Endothelial cell of umbilical vein (primary cell): Measurements from ENCODE around the gene SPATS1. TPM values are rescaled to one million over a fixed set of nuclear protein-coding genes. Genes with fewer than 3 reads are reported as not detected.

Experiments
- BruUV-seq: library from RNA; stranded (reverse); fragments of 400-500 nt; replicated peaks from 2 replicates; lab custom pipeline; 2021; lab: Mats Ljungman, UMichigan
- CTCF ChIA-PET: fragments of 300-600, 350-600 bp; sonication (Branson Sonifier 250); formaldehyde crosslinking; loops from one replicate; lab custom pipeline; 2021; ENCODE audit warnings: antibody characterized with exemption, inconsistent platforms; lab: Charles Lee
- POLR2A ChIA-PET: fragments of 300-600, 350-600 bp; sonication (Branson Sonifier 250); formaldehyde crosslinking; loops from one replicate; lab custom pipeline; 2021; ENCODE audit warnings: antibody characterized with exemption, inconsistent platforms; lab: Charles Lee
- DNase-seq: peaks from one replicate; pipeline ENCODE4 v3.0.0-alpha.2; 2011; ENCODE audit warnings: low read depth, low spot score
- FAIRE-seq: peaks from 2 replicates; lab custom pipeline; 2011; peaks lifted over from hg19 to GRCh38; lab: Jason Lieb, UNC
- H2AFZ ChIP-seq: 2 replicates; pipeline ENCODE4 v1.6.0; 2012; ENCODE audit warnings: low read depth, low read length, control low read depth, inconsistent platforms
- H3K27ac ChIP-seq: 2 replicates; pipeline ENCODE4 v1.5.1; 2011; ENCODE audit warnings: low read depth, mild to moderate bottlenecking, control low read depth, low read length, moderate library complexity; ENCODE audit not compliant: insufficient read depth
- H3K27me3 ChIP-seq, 2 experiments: 2 replicates each; pipeline versions ENCODE4 v1.6.0 to v1.6.1; 2011; ENCODE audit warnings: low read length in 2 of 2, mixed read lengths in 1 of 2; ENCODE audit not compliant: control insufficient read depth in 2 of 2, insufficient read depth in 2 of 2
- H3K36me3 ChIP-seq, 2 experiments: 2 replicates in 1 of 2; 3 replicates in 1 of 2; pipeline ENCODE4 v1.5.1; 2011; ENCODE audit warnings: low read length in 2 of 2, mild to moderate bottlenecking in 1 of 2, moderate library complexity in 1 of 2; ENCODE audit not compliant: control insufficient read depth in 2 of 2, insufficient read depth in 2 of 2; ENCODE audit errors: extremely low read depth in 1 of 2
- H3K4me1 ChIP-seq: 3 replicates; pipeline ENCODE4 v1.5.1; 2011; ENCODE audit warnings: mild to moderate bottlenecking, low read length; ENCODE audit not compliant: control insufficient read depth, insufficient read depth; ENCODE audit errors: extremely low read depth
- H3K4me2 ChIP-seq: 2 replicates; pipeline ENCODE4 v1.6.1; 2011; ENCODE audit warnings: low read length, control low read depth, mixed read lengths; ENCODE audit not compliant: insufficient read depth
- H3K4me3 ChIP-seq, 3 experiments: fragments of 200-600 bp in 1 of 3; sonication (generic), shearing (Covaris generic) in 1 of 3; replicated peaks in 1 of 3; 2 replicates each; pipeline ENCODE4 v1.5.1; 2011 to 2016; ENCODE audit warnings: control low read depth in 3 of 3, low read length in 3 of 3, mild to moderate bottlenecking in 2 of 3, inconsistent platforms in 1 of 3, low read depth in 1 of 3, moderate library complexity in 1 of 3; ENCODE audit not compliant: insufficient read depth in 1 of 3
- H3K79me2 ChIP-seq: 2 replicates; pipeline ENCODE4 v1.6.0; 2012; ENCODE audit warnings: low read length, inconsistent platforms; ENCODE audit not compliant: control insufficient read depth, insufficient read depth
- H3K9ac ChIP-seq: replicated peaks from 2 replicates; pipeline ENCODE3; 2011; ENCODE audit warnings: low read length, control low read depth; ENCODE audit not compliant: insufficient read depth; ENCODE audit errors: extremely low read depth
- H3K9me1 ChIP-seq: replicated peaks from 3 replicates; pipeline ENCODE4 v1.6.0; 2011; ENCODE audit warnings: mild to moderate bottlenecking, low read length; ENCODE audit not compliant: control insufficient read depth, insufficient read depth; ENCODE audit errors: extremely low read depth
- H3K9me3 ChIP-seq: replicated peaks from 2 replicates; pipeline ENCODE4 v1.5.1; 2012; ENCODE audit warnings: low read length, inconsistent platforms; ENCODE audit not compliant: control insufficient read depth, insufficient read depth
- H4K20me1 ChIP-seq: replicated peaks from 2 replicates; pipeline ENCODE3; 2011; ENCODE audit warnings: mild to moderate bottlenecking, low read length; ENCODE audit not compliant: control insufficient read depth, insufficient read depth; ENCODE audit errors: extremely low read depth
- CTCF ChIP-seq, 2 donors: IDR thresholded peaks; 1 replicate in 1 of 2; 2 replicates in 1 of 2; pipeline ENCODE4 v1.5.1; 2011; ENCODE audit warnings: low read length in 2 of 2, mild to moderate bottlenecking in 2 of 2, moderate library complexity in 2 of 2, control low read depth in 1 of 2, inconsistent platforms in 1 of 2, low read depth in 1 of 2; ENCODE audit not compliant: insufficient read depth in 1 of 2; ENCODE audit errors: extremely low read depth in 1 of 2
- EZH2 ChIP-seq: IDR thresholded peaks from 2 replicates; pipeline ENCODE4 v1.6.1; 2012; ENCODE audit warnings: borderline replicate concordance, low read depth, mild to moderate bottlenecking, moderate library complexity, low read length, inconsistent platforms; ENCODE audit not compliant: severe bottlenecking
- FOS ChIP-seq: IDR thresholded peaks from 2 replicates; pipeline ENCODE4 v1.6.1; 2011; ENCODE audit warnings: mild to moderate bottlenecking, low read length, moderate library complexity, borderline replicate concordance; ENCODE audit not compliant: insufficient read depth
- GATA2 ChIP-seq: IDR thresholded peaks from 2 replicates; pipeline ENCODE4 v1.7.0; 2011; ENCODE audit warnings: low read depth, mild to moderate bottlenecking, moderate library complexity, mixed read lengths, low read length; ENCODE audit not compliant: insufficient read length, insufficient read depth
- JUN ChIP-seq: IDR thresholded peaks from 2 replicates; pipeline ENCODE4 v1.6.1; 2011; ENCODE audit warnings: borderline replicate concordance, low read depth; ENCODE audit not compliant: insufficient read length, insufficient read depth
- MAX ChIP-seq: IDR thresholded peaks from 2 replicates; pipeline ENCODE4 v1.6.1; 2011; ENCODE audit not compliant: insufficient read depth, insufficient read length
- MYC ChIP-seq: IDR thresholded peaks from one replicate; pipeline ENCODE4 v1.6.1; 2011; ENCODE audit warnings: mild to moderate bottlenecking, low read depth, low read length
- POLR2A ChIP-seq: IDR thresholded peaks from 2 replicates; pipeline ENCODE4 v1.6.1; 2012; ENCODE audit warnings: low read depth, mild to moderate bottlenecking, control low read depth, low read length
- POLR2AphosphoS5 ChIP-seq: IDR thresholded peaks from 2 replicates; pipeline ENCODE4 v1.6.1; 2012; ENCODE audit warnings: low read depth, mild to moderate bottlenecking, control low read depth, low read length, moderate library complexity; ENCODE audit not compliant: insufficient read depth
- dilution Hi-C: fragments of 300-500 bp; cut with MboI; formaldehyde crosslinking; loops from one replicate; pipeline ENCODE4 v1.15.0; 2019; ENCODE audit warnings: low sequenced_read_pairs; ENCODE audit not compliant: extremely low pct_ligation_motif_present
- intact Hi-C: fragments of 100-400 bp; cut with micrococcal nuclease; formaldehyde crosslinking; loops from one replicate; pipeline ENCODE4 v1.10.0; 2022
- polyA plus RNA-seq, 4 experiments: library from polyadenylated mRNA; depleted of rRNA in 3 of 4; stranded (reverse) in 3 of 4; unstranded in 1 of 4; fragments of >200 nt; gene quantifications; 2 replicates each; pipeline versions ENCODE4 v1.2.1 to v1.2.3, GENCODE V29; 2011 to 2012; ENCODE audit warnings: missing spikeins in 1 of 4
- total RNA-seq: library from RNA; stranded (reverse); gene quantifications from 2 replicates; pipeline ENCODE4 v1.2.3, GENCODE V29; 2021

The SPATS1 gene
- total and polyA plus RNA-seq, 2 donors (not counting 3 experiments of a cell fraction or from before 2014, with no cell fraction given) = not detected

DNA sequence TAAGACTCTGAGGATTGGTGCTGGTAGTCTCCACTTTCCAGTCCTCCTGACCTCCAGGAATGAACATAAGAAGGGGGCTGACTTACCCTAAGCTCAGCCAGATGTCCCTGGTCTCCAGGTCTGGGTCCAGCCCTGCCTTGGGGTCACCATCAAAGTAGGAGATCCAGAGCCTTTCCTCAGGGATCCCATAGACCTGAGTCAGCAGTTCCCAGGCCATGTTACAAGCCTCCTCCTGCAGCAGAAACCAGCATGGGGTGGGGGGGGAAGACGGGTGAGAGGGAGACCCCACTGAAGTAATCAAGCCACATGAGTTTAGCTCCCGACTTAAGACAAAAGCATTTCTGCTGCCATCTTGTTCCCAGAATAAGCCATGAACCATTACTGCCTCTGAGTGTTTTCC lies 31.1 kb upstream of the SPATS1 start:
- peaks cover 7% of the 10 kb centered on the region for H3K4me1 ChIP-seq
- BruUV-seq = no TSS peak
- DNase-seq (no peak), FAIRE-seq (no peak)
- ChIA-PET CTCF (interaction anchor here (2.9 kb wide), 1 partner anchor 42 kb away, joined by 23 read pairs; the partner anchor contains the start of gene TMEM151B), POLR2A (no interaction called here)
- H3K4me3 ChIP-seq = no peak overlapping the region
- peaks cover 4 to 29% of the 10 kb centered on the region in 2 experiments for H3K36me3 ChIP-seq
- no peak overlapping the region for H3K4me2 ChIP-seq
- peaks cover 9% of the 10 kb centered on the region for H3K79me2 ChIP-seq
- H3K27me3 ChIP-seq = peaks cover 5% of the 10 kb centered on the region in 2 experiments
- dilution Hi-C loops = no loop called here
- no peak overlapping the region for H3K9ac ChIP-seq
- no peaks in the 10 kb centered on the region for H4K20me1 ChIP-seq
- TF ChIP-seq CTCF (IDR thresholded peaks at IDR 0.05; ENCODE audit: extremely low read depth in 1 of 2, insufficient read depth in 1 of 2, low read depth in 1 of 2, low read length in 2 of 2) (no peak), MYC (no peak), MAX (no peak), JUN (no peak), FOS (no peak), POLR2AphosphoS5 (no peak), POLR2A (no peak), EZH2 (no peak), GATA2 (no peak)
- no peak overlapping the region for H3K27ac ChIP-seq
- no peaks in the 10 kb centered on the region for H3K9me1 ChIP-seq
- no peaks in the 10 kb centered on the region for H3K9me3 ChIP-seq
- intact Hi-C loops = no loop called here
- H2AFZ ChIP-seq = no peak overlapping the region
